ENCODE results near the gene SPATA4. TPM values are rescaled to one million over a fixed set of nuclear protein-coding genes. Genes with fewer than 3 reads are reported as not detected.

Gene SPATA4
- total and polyA plus RNA-seq, 10 of the 15 experiments (the other 5 are each of a cell fraction or from before 2014, with no cell fraction given) = not detected

DNA sequence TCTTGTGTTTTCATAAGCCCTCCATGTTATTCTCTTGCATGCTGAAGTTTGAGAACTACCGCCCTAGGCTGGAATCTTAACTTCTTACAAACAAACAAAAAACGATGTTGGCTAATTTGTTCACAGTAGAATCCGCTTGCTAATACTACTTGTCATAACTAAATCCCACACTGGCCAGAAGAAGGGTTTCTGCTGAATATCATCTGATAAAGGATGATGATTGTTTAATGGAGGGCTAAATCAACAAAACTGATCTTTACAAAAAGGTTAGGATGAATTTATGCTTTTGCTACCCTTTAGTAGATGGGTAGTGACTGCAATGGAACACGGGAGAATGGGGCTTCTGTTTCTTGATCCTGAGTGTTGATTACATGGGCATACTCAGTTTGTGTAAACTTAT, 42.3 kb downstream of the SPATA4 start (continued):
- TF ChIP-seq, protein P1, sequence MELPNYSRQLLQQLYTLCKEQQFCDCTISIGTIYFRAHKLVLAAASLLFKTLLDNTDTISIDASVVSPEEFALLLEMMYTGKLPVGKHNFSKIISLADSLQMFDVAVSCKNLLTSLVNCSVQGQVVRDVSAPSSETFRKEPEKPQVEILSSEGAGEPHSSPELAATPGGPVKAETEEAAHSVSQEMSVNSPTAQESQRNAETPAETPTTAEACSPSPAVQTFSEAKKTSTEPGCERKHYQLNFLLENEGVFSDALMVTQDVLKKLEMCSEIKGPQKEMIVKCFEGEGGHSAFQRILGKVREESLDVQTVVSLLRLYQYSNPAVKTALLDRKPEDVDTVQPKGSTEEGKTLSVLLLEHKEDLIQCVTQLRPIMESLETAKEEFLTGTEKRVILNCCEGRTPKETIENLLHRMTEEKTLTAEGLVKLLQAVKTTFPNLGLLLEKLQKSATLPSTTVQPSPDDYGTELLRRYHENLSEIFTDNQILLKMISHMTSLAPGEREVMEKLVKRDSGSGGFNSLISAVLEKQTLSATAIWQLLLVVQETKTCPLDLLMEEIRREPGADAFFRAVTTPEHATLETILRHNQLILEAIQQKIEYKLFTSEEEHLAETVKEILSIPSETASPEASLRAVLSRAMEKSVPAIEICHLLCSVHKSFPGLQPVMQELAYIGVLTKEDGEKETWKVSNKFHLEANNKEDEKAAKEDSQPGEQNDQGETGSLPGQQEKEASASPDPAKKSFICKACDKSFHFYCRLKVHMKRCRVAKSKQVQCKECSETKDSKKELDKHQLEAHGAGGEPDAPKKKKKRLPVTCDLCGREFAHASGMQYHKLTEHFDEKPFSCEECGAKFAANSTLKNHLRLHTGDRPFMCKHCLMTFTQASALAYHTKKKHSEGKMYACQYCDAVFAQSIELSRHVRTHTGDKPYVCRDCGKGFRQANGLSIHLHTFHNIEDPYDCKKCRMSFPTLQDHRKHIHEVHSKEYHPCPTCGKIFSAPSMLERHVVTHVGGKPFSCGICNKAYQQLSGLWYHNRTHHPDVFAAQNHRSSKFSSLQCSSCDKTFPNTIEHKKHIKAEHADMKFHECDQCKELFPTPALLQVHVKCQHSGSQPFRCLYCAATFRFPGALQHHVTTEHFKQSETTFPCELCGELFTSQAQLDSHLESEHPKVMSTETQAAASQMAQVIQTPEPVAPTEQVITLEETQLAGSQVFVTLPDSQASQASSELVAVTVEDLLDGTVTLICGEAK (IDR thresholded peaks at IDR 0.05; ENCODE audit: borderline replicate concordance) = no peak
- no peak for TF ChIP-seq NFYA (IDR thresholded peaks at IDR 0.05; ENCODE audit: borderline replicate concordance, low read depth, low read length)
- TF ChIP-seq NFIC (IDR thresholded peaks at IDR 0.05; ENCODE audit: low read depth, low read length) = no peak
- no peak for TF ChIP-seq BACH1 (IDR thresholded peaks at IDR 0.05; ENCODE audit: borderline replicate concordance)
- no peak for TF ChIP-seq CHD1 (IDR thresholded peaks at IDR 0.05; ENCODE audit: low read depth, low read length)

DNA sequence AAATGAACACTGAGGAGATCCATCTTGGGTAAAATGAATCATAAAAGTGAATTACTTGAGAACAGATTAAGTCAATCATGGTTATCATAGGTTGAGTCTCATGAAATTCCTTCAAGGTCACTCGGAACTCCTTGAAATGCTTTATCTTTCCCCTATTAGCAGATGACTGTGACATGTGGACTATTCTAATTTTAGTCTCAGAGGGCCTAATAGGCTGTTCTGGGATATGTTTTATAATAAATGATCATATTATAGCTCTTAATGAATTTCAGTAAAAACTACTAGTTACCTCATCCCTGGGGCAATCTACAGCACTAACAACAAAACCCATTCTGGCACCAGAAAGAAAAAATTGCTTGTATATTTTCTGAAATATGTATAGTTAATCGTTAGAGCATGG, 44.7 kb downstream of the SPATA4 start:
- in situ Hi-C loops (cut with MboI) (no loop called here), intact Hi-C loops (cut with micrococcal nuclease; ENCODE audit: unreplicated experiment) (loop anchor here (1.0 to 5.0 kb wide), 3 partner anchors 127 to 191 kb away; no protein-coding TSS in a partner anchor)
- Histone ChIP-seq H3K27me3 (replicated peaks in 1 of 2; ENCODE audit: control insufficient read depth in 2 of 2, insufficient read depth in 2 of 2, low read length in 1 of 2) (no peaks in the 10 kb centered on the region), H3K79me2 (ENCODE audit: control insufficient read depth, insufficient read depth, low read length) (no peaks in the 10 kb centered on the region), H2AFZ (ENCODE audit: control insufficient read depth, low read depth, low read length) (no peak overlapping the region), H3K36me3 (ENCODE audit: control insufficient read depth in 2 of 2, insufficient read depth in 2 of 2, low read length in 1 of 2) (no peaks in the 10 kb centered on the region), H4K20me1 (ENCODE audit: control insufficient read depth, insufficient read depth) (no peaks in the 10 kb centered on the region), H3K27ac (ENCODE audit: control insufficient read depth, insufficient read depth) (no peak overlapping the region), H3K9ac (ENCODE audit: control insufficient read depth, insufficient read depth, low read length) (no peak overlapping the region), H3K4me1 (ENCODE audit: control insufficient read depth, insufficient read depth, low read length) (no peaks in the 10 kb centered on the region), H3K9me3 (replicated peaks; ENCODE audit: control insufficient read depth, insufficient read depth, low read length) (no peaks in the 10 kb centered on the region), H3K4me3 (no peak overlapping the region), H3K4me2 (ENCODE audit: control insufficient read depth, insufficient read depth) (no peak overlapping the region)
- 44% methylated on average over 2 of the region's 2 CpGs for WGBS (ENCODE audit: insufficient coverage, insufficient replicate concordance, low lambda C conversion rate, missing lambda C conversion rate)
- CTCF ChIA-PET = interaction anchor here (0.6 to 2.7 kb wide), 7 partner anchors 7 to 191 kb away, joined by 3 to 18 read pairs (median 4); partner anchors contain the start of gene SPATA4
- DNase-seq (ENCODE audit: low read depth, low spot score) (no peak), FAIRE-seq (no peak), ATAC-seq (no peak)
- RAD21 ChIA-PET (ENCODE audit: unreplicated experiment) = interaction anchor here (1.6 kb wide), 1 partner anchor 190 kb away, joined by 13 read pairs; no protein-coding TSS in a partner anchor
- BruUV-seq (replicated peaks) = no TSS peak
- SMC1A ChIA-PET (ENCODE audit: uncharacterized antibody, unreplicated experiment) = interaction anchor here (0.8 to 1.6 kb wide), 5 partner anchors 10 to 197 kb away, joined by 3 to 4 read pairs (median 3); no protein-coding TSS in a partner anchor
- POLR2A ChIA-PET = no interaction called here
- TF ChIP-seq ZNF274 (IDR thresholded peaks at IDR 0.05; ENCODE audit: insufficient read depth, insufficient read length) (no peak), ESRRA (IDR thresholded peaks at IDR 0.05; ENCODE audit: low read length) (no peak), IKZF2 (IDR thresholded peaks at IDR 0.05) (no peak), NR2C2 (IDR thresholded peaks at IDR 0.05; ENCODE audit: borderline replicate concordance, control insufficient read depth, insufficient read length, low read depth) (no peak), GABPA (IDR thresholded peaks at IDR 0.05; ENCODE audit: low read depth) (no peak)
- TF ChIP-seq, protein P1 (IDR thresholded peaks at IDR 0.05; ENCODE audit: borderline replicate concordance) = no peak
